Psoas muscle (tissue), 8 donors: ENCODE results near the gene HMGXB4. TPM values are rescaled to one million over a fixed set of nuclear protein-coding genes. Genes with fewer than 3 reads are reported as not detected.

Source experiments
- ATAC-seq, 4 donors: fragments of 200-7000 bp; cut with Tn5 transposase; one replicate each; pipeline ENCODE4 v1.9.1; 2020; ENCODE audit warnings: moderate library complexity in 3 of 4, mild to moderate bottlenecking in 2 of 4
- DNase-seq, 2 donors: peaks; one replicate each; pipeline ENCODE4 v3.0.0-alpha.2; 2020
- H3K27ac ChIP-seq: fragments of 200-600 bp; one replicate; pipeline ENCODE4 v1.8.0; 2022
- H3K27me3 ChIP-seq, 3 donors: fragments of 200-600 bp in 1 of 3; one replicate each; pipeline versions ENCODE4 v1.6.1 to v1.8.0; 2013 to 2022; ENCODE audit warnings: low read length in 2 of 3, mild to moderate bottlenecking in 2 of 3, moderate library complexity in 1 of 3; ENCODE audit not compliant: insufficient read depth in 3 of 3
- H3K36me3 ChIP-seq, 2 donors: fragments of 200-600 bp in 1 of 2; one replicate each; pipeline versions ENCODE4 v1.6.1 to v1.8.0; 2013 to 2022; ENCODE audit warnings: low read depth in 1 of 2, mild to moderate bottlenecking in 1 of 2, moderate library complexity in 1 of 2; ENCODE audit not compliant: insufficient read depth in 1 of 2
- H3K4me1 ChIP-seq: fragments of 200-600 bp; one replicate; pipeline ENCODE4 v1.8.0; 2022
- H3K4me3 ChIP-seq: fragments of 200-600 bp; one replicate; pipeline ENCODE4 v1.8.0; 2022; ENCODE audit warnings: mild to moderate bottlenecking
- H3K9me3 ChIP-seq: fragments of 200-600 bp; one replicate; pipeline ENCODE4 v1.8.0; 2022
- CTCF ChIP-seq: fragments of 200-600 bp; IDR thresholded peaks from one replicate; pipeline ENCODE4 v1.8.0; 2022; ENCODE audit warnings: antibody characterized with exemption
- WGBS, 3 donors: extraction: QIAGEN DNeasy Blood & Tissue Kit; methylation state at CpG; one replicate each; pipeline versions ENCODE4 v1.1.6 to v1.1.7; 2013; 5-methylcytosine and 5-hydroxymethylcytosine counted together
- intact Hi-C, 2 donors: fragments of 100-400 bp; cut with DNase I; formaldehyde crosslinking; loops; one replicate each; pipeline versions ENCODE4 v1.11.0 to v1.14.2; 2022
- polyA plus RNA-seq, 3 donors: library from polyadenylated mRNA; stranded (reverse); fragments of 200-250 nt; gene quantifications; one replicate each; pipeline ENCODE4 v1.2.3, GENCODE V29; 2013
- total RNA-seq, 4 donors: library from RNA; stranded (reverse); fragmentation: NEBNext Ultra II Directional in 2 of 4; extraction: Animal tissue kit (Norgen Biotek cat#: 25700) in 2 of 4; gene quantifications; one replicate each; pipeline versions ENCODE4 v1.2.1 to v1.2.4, GENCODE V29; 2021 to 2023
- donor health status: healthy with polysubstance abuse.
- donor health status: DM: no; HTN: no; CAD: no; lungs with moderate emphysema.
- donor health status: Bipolar disorder and iron deficiency.
- donor health status: healthy.
- donor health status: DM: yes; HTN: yes; CAD: no.
- donor health status: DM: no; HTN: no; CAD: no.
- donor health status: DM: no; HTN: no; CAD: no.
- donor health status: DM: yes; HTN: yes; CAD: no.

HMGXB4 gene
- total and polyA plus RNA-seq, 7 donors: 6.0 to 12.4 (median 9.7) TPM

GRCh38 chr22:35250156-35250555 lies 7.1 kb upstream of the HMGXB4 start:
- no peak for ATAC-seq
- no peaks in the 10 kb centered on the region for H3K4me1 ChIP-seq
- H3K27ac ChIP-seq: no peak overlapping the region
- no peak overlapping the region for H3K4me3 ChIP-seq
- no peak for DNase-seq
- no peaks in the 10 kb centered on the region for H3K36me3 ChIP-seq
- intact Hi-C loops: no loop called here
- WGBS, 3 donors: 87 to 88% (median 88%) methylated on average over 4 of the region's 4 CpGs
- TF ChIP-seq CTCF: no peak
- peaks cover 0 to 4% (median 0%) of the 10 kb centered on the region in 3 donors for H3K27me3 ChIP-seq
- H3K9me3 ChIP-seq: no peaks in the 10 kb centered on the region

GRCh38 chr22:35253946-35254345 lies 3.3 kb upstream of the HMGXB4 start:
- H3K9me3 ChIP-seq: no peaks in the 10 kb centered on the region
- no peak for TF ChIP-seq CTCF
- ATAC-seq (no peak), DNase-seq (no peak)
- H3K27me3 ChIP-seq: no peaks in the 10 kb centered on the region
- peaks cover 12% of the 10 kb centered on the region for H3K4me1 ChIP-seq
- H3K4me3 ChIP-seq: no peak overlapping the region
- H3K36me3 ChIP-seq: no peaks in the 10 kb centered on the region
- intact Hi-C loops: no loop called here
- no peak overlapping the region for H3K27ac ChIP-seq
- WGBS, 3 donors: 76 to 89% (median 84%) methylated on average over 2 of the region's 2 CpGs

- Histone ChIP-seq H3K36me3 (peaks cover 0 to under 1% of the 10 kb centered on the region in 2 donors), H3K27me3 (no peaks in the 10 kb centered on the region), H3K9me3 (no peaks in the 10 kb centered on the region), H3K4me3 (peak overlapping the region; percentile 94), H3K27ac (peak overlapping the region; percentile 97), H3K4me1 (peaks cover 15% of the 10 kb centered on the region)
- intact Hi-C loops: loop anchor here in 1 of 2 donors (5.0 kb wide), 1 partner anchor 40 kb away; the partner anchor contains the start of gene TOM1
- 3 to 4% (median 3%) methylated on average over 3 of the region's 3 CpGs for WGBS, 3 donors
- ATAC-seq: peak in 1 of 4 donors; percentile 31
- TF ChIP-seq CTCF: no peak
- no peak for DNase-seq
Observed at GRCh38 chr22:35257002-35257320, 332 bp upstream of the HMGXB4 start.

GRCh38 chr22:35258191-35258988 lies 1.1 kb downstream of the HMGXB4 start:
- ATAC-seq (no peak), DNase-seq (no peak)
- no peaks in the 10 kb centered on the region for H3K9me3 ChIP-seq
- peaks cover 0 to 14% of the 10 kb centered on the region in 2 donors for H3K36me3 ChIP-seq
- peak overlapping the region; percentile 97 for H3K27ac ChIP-seq
- no peaks in the 10 kb centered on the region for H3K27me3 ChIP-seq
- H3K4me3 ChIP-seq: peak overlapping the region; percentile 94
- no peak for TF ChIP-seq CTCF
- intact Hi-C loops: loop anchor here in 1 of 2 donors (5.0 kb wide), 1 partner anchor 39 kb away; the partner anchor contains the start of gene TOM1
- WGBS, 3 donors: 25 to 31% (median 27%) methylated on average over 23 of the region's 23 CpGs
- peaks cover 15% of the 10 kb centered on the region for H3K4me1 ChIP-seq
